HepG2 (cell line): ENCODE measurements around the gene AP4M1. TPM values are rescaled to one million over a fixed set of nuclear protein-coding genes. Genes with fewer than 3 reads are reported as not detected.

ENCODE experiments used
- ARID5B ChIP-seq: IDR thresholded peaks from 2 replicates; pipeline ENCODE4 v1.4.0; 2020; ENCODE audit warnings: mild to moderate bottlenecking, missing genetic modification reagents
- CBX2 ChIP-seq, 2 experiments: fragments of 200-600 bp in 1 of 2; sonication (generic); formaldehyde crosslinking in 1 of 2; IDR thresholded peaks; 2 replicates each; pipeline versions ENCODE4 v1.7.0 to v1.8.1; 2018 to 2022; ENCODE audit warnings: low read depth in 2 of 2, low read length in 1 of 2, mild to moderate bottlenecking in 1 of 2, missing genetic modification reagents in 1 of 2
- CEBPG ChIP-seq: IDR thresholded peaks from 2 replicates; pipeline ENCODE4 v1.6.1; 2016
- NFE2 ChIP-seq: sonication (generic); formaldehyde crosslinking; IDR thresholded peaks from 2 replicates; pipeline ENCODE4 v1.4.0; 2020; ENCODE audit warnings: missing genetic modification reagents
- SAP130 ChIP-seq: IDR thresholded peaks from 2 replicates; pipeline ENCODE4 v1.6.1; 2016; ENCODE audit warnings: low read depth
- SRY ChIP-seq: sonication (generic); formaldehyde crosslinking; IDR thresholded peaks from 2 replicates; pipeline ENCODE4 v1.8.0; 2022; ENCODE audit warnings: mild to moderate bottlenecking, missing genetic modification reagents
- ZFP1 ChIP-seq: IDR thresholded peaks from 2 replicates; pipeline ENCODE4 v1.6.1; 2016
- ZNF275 ChIP-seq: sonication (generic); formaldehyde crosslinking; IDR thresholded peaks from 2 replicates; pipeline ENCODE4 v1.8.0; 2022; ENCODE audit warnings: missing genetic modification reagents, mild to moderate bottlenecking, inconsistent platforms, borderline replicate concordance
- ZNF547 ChIP-seq: sonication (generic); formaldehyde crosslinking; IDR thresholded peaks from 2 replicates; pipeline ENCODE4 v1.5.1; 2020; ENCODE audit warnings: mild to moderate bottlenecking, missing genetic modification reagents
- ZNF674 ChIP-seq: sonication (generic); formaldehyde crosslinking; IDR thresholded peaks from 2 replicates; pipeline ENCODE4 v1.5.0; 2020; ENCODE audit warnings: low read depth, mild to moderate bottlenecking, missing genetic modification reagents
- ZNF704 ChIP-seq: sonication (generic); formaldehyde crosslinking; IDR thresholded peaks from 2 replicates; pipeline ENCODE4 v1.8.1; 2023; ENCODE audit warnings: mild to moderate bottlenecking, inconsistent platforms, moderate library complexity, missing genetic modification reagents, borderline replicate concordance
- ZNF737 ChIP-seq: sonication (generic); formaldehyde crosslinking; IDR thresholded peaks from 2 replicates; pipeline ENCODE4 v1.5.0; 2020; ENCODE audit warnings: missing genetic modification reagents, mild to moderate bottlenecking, borderline replicate concordance
- ZNF768 ChIP-seq: sonication (generic); formaldehyde crosslinking; IDR thresholded peaks from 2 replicates; pipeline ENCODE4 v1.4.0; 2020; ENCODE audit warnings: missing genetic modification reagents
- ZNF770 ChIP-seq: sonication (generic); formaldehyde crosslinking; IDR thresholded peaks from 2 replicates; pipeline ENCODE4 v1.5.0; 2020; ENCODE audit warnings: mild to moderate bottlenecking, missing genetic modification reagents
- ZNF775 ChIP-seq: sonication (generic); formaldehyde crosslinking; IDR thresholded peaks from 2 replicates; pipeline ENCODE4 v1.4.0; 2020; ENCODE audit warnings: missing genetic modification reagents, mild to moderate bottlenecking, moderate library complexity, borderline replicate concordance
- polyA plus RNA-seq, 8 experiments: library from polyadenylated mRNA; depleted of rRNA in 3 of 8; stranded (reverse) in 7 of 8; unstranded in 1 of 8; fragments of >200 nt; fragmentation: Illumina TruSeq in 4 of 8; extraction: Trizol in 4 of 8; gene quantifications; 2 replicates each; pipeline versions ENCODE4 v1.2.1 to v1.2.3, GENCODE V29; 2011 to 2016; ENCODE audit warnings: low read depth in 4 of 8, missing spikeins in 1 of 8, mixed read lengths in 1 of 8; ENCODE audit not compliant: insufficient read depth in 1 of 8
- total RNA-seq, 5 experiments: library from RNA; depleted of rRNA; stranded (reverse); fragments of >200 nt; fragmentation: Illumina TruSeq; extraction: Trizol; gene quantifications; 2 replicates each; pipeline ENCODE4 v1.2.3, GENCODE V29; 2016; ENCODE audit warnings: low read depth in 1 of 5
- TF ChIP-seq, protein P1 (sequence below): sonication (generic); formaldehyde crosslinking; IDR thresholded peaks from 2 replicates; pipeline ENCODE4 v1.4.0; 2020; ENCODE audit warnings: mild to moderate bottlenecking, missing genetic modification reagents
- TF ChIP-seq, protein P2 (sequence below): sonication (generic); formaldehyde crosslinking; IDR thresholded peaks from 2 replicates; pipeline ENCODE4 v1.5.1; 2020; ENCODE audit warnings: mild to moderate bottlenecking, missing genetic modification reagents, moderate library complexity

AP4M1 gene
- total and polyA plus RNA-seq, 2 of the 13 experiments (the other 11 are each of a cell fraction or from before 2014, with no cell fraction given) = 6.3 to 9.7 TPM

- TF ChIP-seq ZNF275 (CRISPR knock-in tag) (peak; percentile 89), CBX2 (IDR thresholded peaks at IDR 0.05; ENCODE audit: low read depth, low read length) (no peak), CBX2 (CRISPR knock-in tag; IDR thresholded peaks at IDR 0.05; ENCODE audit: low read depth) (no peak), CEBPG (CRISPR knock-in tag) (peak; percentile 56), ARID5B (peak; percentile 79), SRY (CRISPR knock-in tag) (peak; percentile 68), ZNF547 (CRISPR knock-in tag) (peak; percentile 95; the same call in 1 of the 2 replicates), ZNF770 (CRISPR knock-in tag) (peak; percentile 81), SAP130 (CRISPR knock-in tag) (peak; percentile 97), ZNF737 (no peak), ZFP1 (CRISPR knock-in tag) (peak; percentile 96), ZNF768 (CRISPR knock-in tag) (peak; percentile 53; the same call in 1 of the 2 replicates), NFE2 (CRISPR knock-in tag) (peak; percentile 87), ZNF704 (0 out of 2 replicates have a peak, but pooled peaks have one; percentile 0), ZNF775 (CRISPR knock-in tag) (no peak), ZNF674 (0 out of 2 replicates have a peak, but pooled peaks have one; percentile 14)
- TF ChIP-seq, protein P1, sequence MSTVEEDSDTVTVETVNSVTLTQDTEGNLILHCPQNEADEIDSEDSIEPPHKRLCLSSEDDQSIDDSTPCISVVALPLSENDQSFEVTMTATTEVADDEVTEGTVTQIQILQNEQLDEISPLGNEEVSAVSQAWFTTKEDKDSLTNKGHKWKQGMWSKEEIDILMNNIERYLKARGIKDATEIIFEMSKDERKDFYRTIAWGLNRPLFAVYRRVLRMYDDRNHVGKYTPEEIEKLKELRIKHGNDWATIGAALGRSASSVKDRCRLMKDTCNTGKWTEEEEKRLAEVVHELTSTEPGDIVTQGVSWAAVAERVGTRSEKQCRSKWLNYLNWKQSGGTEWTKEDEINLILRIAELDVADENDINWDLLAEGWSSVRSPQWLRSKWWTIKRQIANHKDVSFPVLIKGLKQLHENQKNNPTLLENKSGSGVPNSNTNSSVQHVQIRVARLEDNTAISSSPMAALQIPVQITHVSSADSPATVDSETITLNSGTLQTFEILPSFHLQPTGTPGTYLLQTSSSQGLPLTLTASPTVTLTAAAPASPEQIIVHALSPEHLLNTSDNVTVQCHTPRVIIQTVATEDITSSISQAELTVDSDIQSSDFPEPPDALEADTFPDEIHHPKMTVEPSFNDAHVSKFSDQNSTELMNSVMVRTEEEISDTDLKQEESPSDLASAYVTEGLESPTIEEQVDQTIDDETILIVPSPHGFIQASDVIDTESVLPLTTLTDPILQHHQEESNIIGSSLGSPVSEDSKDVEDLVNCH (CRISPR knock-in tag) = no peak
- TF ChIP-seq, protein P2, sequence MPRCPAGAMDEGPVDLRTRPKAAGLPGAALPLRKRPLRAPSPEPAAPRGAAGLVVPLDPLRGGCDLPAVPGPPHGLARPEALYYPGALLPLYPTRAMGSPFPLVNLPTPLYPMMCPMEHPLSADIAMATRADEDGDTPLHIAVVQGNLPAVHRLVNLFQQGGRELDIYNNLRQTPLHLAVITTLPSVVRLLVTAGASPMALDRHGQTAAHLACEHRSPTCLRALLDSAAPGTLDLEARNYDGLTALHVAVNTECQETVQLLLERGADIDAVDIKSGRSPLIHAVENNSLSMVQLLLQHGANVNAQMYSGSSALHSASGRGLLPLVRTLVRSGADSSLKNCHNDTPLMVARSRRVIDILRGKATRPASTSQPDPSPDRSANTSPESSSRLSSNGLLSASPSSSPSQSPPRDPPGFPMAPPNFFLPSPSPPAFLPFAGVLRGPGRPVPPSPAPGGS (CRISPR knock-in tag) = peak; percentile 87
Measured at GRCh38 chr7:100081535-100082102, 19.8 kb upstream of the AP4M1 start, which contains the start of gene ZNF3 (continued).
